Upper lobe of right lung (tissue), 1 donor: ENCODE results near the gene SMG7. TPM values are rescaled to one million over a fixed set of nuclear protein-coding genes. Genes with fewer than 3 reads are reported as not detected.

Source experiments
- ATAC-seq: fragments of 200-7000 bp; cut with Tn5 transposase; one replicate; pipeline ENCODE4 v1.9.1; 2020; ENCODE audit warnings: mild to moderate bottlenecking, moderate library complexity
- DNase-seq: peaks from one replicate; pipeline ENCODE4 v3.0.0-alpha.2; 2020
- H3K27ac ChIP-seq: fragments of 200-600 bp; one replicate; pipeline ENCODE4 v1.8.0; 2022
- H3K27me3 ChIP-seq: fragments of 200-600 bp; one replicate; pipeline ENCODE4 v1.8.0; 2022; ENCODE audit warnings: mild to moderate bottlenecking
- H3K36me3 ChIP-seq: fragments of 200-600 bp; one replicate; pipeline ENCODE4 v1.8.0; 2022
- H3K4me1 ChIP-seq: fragments of 200-600 bp; one replicate; pipeline ENCODE4 v1.8.0; 2022
- H3K4me3 ChIP-seq: fragments of 200-600 bp; one replicate; pipeline ENCODE4 v1.8.0; 2022; ENCODE audit warnings: mild to moderate bottlenecking
- H3K9me3 ChIP-seq: fragments of 200-600 bp; one replicate; pipeline ENCODE4 v1.8.0; 2022
- CTCF ChIP-seq: fragments of 200-600 bp; IDR thresholded peaks from one replicate; pipeline ENCODE4 v1.8.0; 2022; ENCODE audit warnings: antibody characterized with exemption
- intact Hi-C: fragments of 100-400 bp; cut with DNase I; formaldehyde crosslinking; loops from one replicate; pipeline ENCODE4 v1.11.0; 2022
- total RNA-seq: library from RNA; stranded (reverse); fragmentation: NEBNext Ultra II Directional; extraction: Animal tissue kit (Norgen Biotek cat#: 25700); gene quantifications from one replicate; pipeline ENCODE4 v1.2.1, GENCODE V29; 2021
- donor health status: DM: no; HTN: yes; CAD: no; lungs with severe emphysema.

SMG7 gene
- total RNA-seq, 1 donor from 2014 or later, result 65.9 TPM

- DNase-seq (no peak), ATAC-seq (no peak)
- Histone ChIP-seq H3K9me3 (no peaks in the 10 kb centered on the region), H3K36me3 (no peaks in the 10 kb centered on the region), H3K4me3 (no peak overlapping the region), H3K27me3 (no peaks in the 10 kb centered on the region), H3K27ac (no peak overlapping the region), H3K4me1 (no peaks in the 10 kb centered on the region)
- TF ChIP-seq CTCF, result no peak
- intact Hi-C loops, result no loop called here
Measured at GRCh38 chr1:183432548-183432875, 39.8 kb upstream of the SMG7 start.

GRCh38 chr1:183433703-183434102 is 38.6 kb upstream of the SMG7 start:
- Histone ChIP-seq H3K4me1 (no peaks in the 10 kb centered on the region), H3K4me3 (no peak overlapping the region), H3K36me3 (no peaks in the 10 kb centered on the region), H3K9me3 (no peaks in the 10 kb centered on the region), H3K27ac (no peak overlapping the region), H3K27me3 (no peaks in the 10 kb centered on the region)
- DNase-seq, result no peak
- intact Hi-C loops, result no loop called here
- peak; percentile 41 for ATAC-seq
- TF ChIP-seq CTCF, result no peak

GRCh38 chr1:183435497-183435896 is 36.8 kb upstream of the SMG7 start:
- ATAC-seq (no peak), DNase-seq (no peak)
- no peaks in the 10 kb centered on the region for H3K27me3 ChIP-seq
- no peak overlapping the region for H3K27ac ChIP-seq
- H3K9me3 ChIP-seq, result no peaks in the 10 kb centered on the region
- no peaks in the 10 kb centered on the region for H3K4me1 ChIP-seq
- no peak overlapping the region for H3K4me3 ChIP-seq
- intact Hi-C loops, result no loop called here
- no peak for TF ChIP-seq CTCF
- H3K36me3 ChIP-seq, result no peaks in the 10 kb centered on the region

GRCh38 chr1:183438060-183438459 is 34.2 kb upstream of the SMG7 start:
- Histone ChIP-seq H3K9me3 (no peaks in the 10 kb centered on the region), H3K4me1 (no peaks in the 10 kb centered on the region), H3K27me3 (no peaks in the 10 kb centered on the region), H3K27ac (no peak overlapping the region), H3K4me3 (no peak overlapping the region), H3K36me3 (no peaks in the 10 kb centered on the region)
- ATAC-seq, result no peak
- intact Hi-C loops, result no loop called here
- TF ChIP-seq CTCF, result no peak
- DNase-seq, result no peak

- TF ChIP-seq CTCF, result no peak
- Histone ChIP-seq H3K4me1 (no peaks in the 10 kb centered on the region), H3K4me3 (no peak overlapping the region), H3K27me3 (no peaks in the 10 kb centered on the region), H3K36me3 (no peaks in the 10 kb centered on the region), H3K9me3 (no peaks in the 10 kb centered on the region), H3K27ac (no peak overlapping the region)
- intact Hi-C loops, result no loop called here
- ATAC-seq (no peak), DNase-seq (no peak)
Measured at GRCh38 chr1:183443011-183443410, 29.3 kb upstream of the SMG7 start.

GRCh38 chr1:183443466-183443865 is 28.8 kb upstream of the SMG7 start:
- intact Hi-C loops, result no loop called here
- H3K4me3 ChIP-seq, result no peak overlapping the region

More at GRCh38 chr1:183443466-183443865, 28.8 kb upstream of the SMG7 start:
- DNase-seq (no peak), ATAC-seq (no peak)
- Histone ChIP-seq H3K27ac (no peak overlapping the region), H3K9me3 (no peaks in the 10 kb centered on the region), H3K27me3 (no peaks in the 10 kb centered on the region), H3K4me1 (no peaks in the 10 kb centered on the region), H3K36me3 (no peaks in the 10 kb centered on the region)
- no peak for TF ChIP-seq CTCF
